Astrocyte (in vitro differentiated cells and primary cell): ENCODE measurements around the gene C12orf57. TPM values are rescaled to one million over a fixed set of nuclear protein-coding genes. Genes with fewer than 3 reads are reported as not detected.
A peak's percentile ranks its signal among the peaks of the same experiment; 100 is the strongest.

Experiments
- DNase-seq: peaks from one replicate; pipeline ENCODE4 v3.0.0-alpha.2; 2010; ENCODE audit warnings: low read depth
- FAIRE-seq: peaks from 2 replicates; lab custom pipeline; 2011; peaks lifted over from hg19 to GRCh38; lab: Jason Lieb, UNC
- H2AFZ ChIP-seq: 2 replicates; pipeline ENCODE4 v1.6.0; 2012; ENCODE audit warnings: low read depth, low read length, inconsistent platforms
- H3K27ac ChIP-seq: 2 replicates; pipeline ENCODE4 v1.5.1; 2011; ENCODE audit warnings: low read depth, low read length, inconsistent platforms
- H3K27me3 ChIP-seq: 2 replicates; pipeline ENCODE4 v1.6.0; 2011; ENCODE audit warnings: low read length, inconsistent platforms; ENCODE audit not compliant: insufficient read depth
- H3K36me3 ChIP-seq: 2 replicates; pipeline ENCODE4 v1.5.1; 2011; ENCODE audit warnings: low read length, inconsistent platforms; ENCODE audit not compliant: insufficient read depth
- H3K4me1 ChIP-seq: 2 replicates; pipeline ENCODE4 v1.5.1; 2011; ENCODE audit warnings: low read length, inconsistent platforms; ENCODE audit not compliant: insufficient read depth
- H3K4me2 ChIP-seq: 2 replicates; pipeline ENCODE4 v1.6.0; 2012; ENCODE audit warnings: low read length, inconsistent platforms
- H3K4me3 ChIP-seq: 2 replicates; pipeline ENCODE4 v1.5.1; 2011; ENCODE audit warnings: low read depth, mild to moderate bottlenecking, low read length, inconsistent platforms; ENCODE audit not compliant: insufficient read depth
- H3K79me2 ChIP-seq: 2 replicates; pipeline ENCODE4 v1.6.0; 2012; ENCODE audit warnings: mild to moderate bottlenecking, low read length, inconsistent platforms; ENCODE audit not compliant: insufficient read depth
- H3K9ac ChIP-seq: 2 replicates; pipeline ENCODE4 v1.6.0; 2012; ENCODE audit warnings: mild to moderate bottlenecking, low read length, inconsistent platforms
- H3K9me3 ChIP-seq: 2 replicates; pipeline ENCODE4 v1.5.1; 2012; ENCODE audit warnings: low read depth, mild to moderate bottlenecking, low read length, inconsistent platforms; ENCODE audit not compliant: insufficient read depth
- H4K20me1 ChIP-seq: 2 replicates; pipeline ENCODE4 v1.6.0; 2012; ENCODE audit warnings: low read length, inconsistent platforms; ENCODE audit not compliant: insufficient read depth
- H3K27ac Mint-ChIP-seq: one replicate; pipeline ENCODE4 v1.8.0; 2021; ENCODE audit warnings: mild to moderate bottlenecking, mixed read lengths; ENCODE audit not compliant: unreplicated experiment
- H3K27me3 Mint-ChIP-seq: one replicate; pipeline ENCODE4 v1.8.0; 2021; ENCODE audit warnings: low read depth, mixed read lengths; ENCODE audit not compliant: unreplicated experiment
- H3K36me3 Mint-ChIP-seq: one replicate; pipeline ENCODE4 v1.8.0; 2021; ENCODE audit warnings: low read depth, mixed read lengths; ENCODE audit not compliant: unreplicated experiment
- H3K4me1 Mint-ChIP-seq: one replicate; pipeline ENCODE4 v1.8.0; 2021; ENCODE audit warnings: low read depth, mixed read lengths; ENCODE audit not compliant: unreplicated experiment
- H3K4me3 Mint-ChIP-seq: one replicate; pipeline ENCODE4 v1.8.0; 2021; ENCODE audit warnings: mild to moderate bottlenecking, moderate library complexity, mixed read lengths; ENCODE audit not compliant: unreplicated experiment
- H3K9me3 Mint-ChIP-seq: one replicate; pipeline ENCODE4 v1.8.0; 2021; ENCODE audit warnings: mild to moderate bottlenecking, mixed read lengths; ENCODE audit not compliant: unreplicated experiment
- CTCF ChIP-seq: IDR thresholded peaks from 2 replicates; pipeline ENCODE4 v1.5.1; 2011; ENCODE audit warnings: low read depth, mild to moderate bottlenecking, inconsistent platforms, low read length, moderate library complexity; ENCODE audit not compliant: insufficient read depth
- EZH2 ChIP-seq: IDR thresholded peaks from 2 replicates; pipeline ENCODE4 v1.6.1; 2012; ENCODE audit warnings: mild to moderate bottlenecking, low read length, inconsistent platforms; ENCODE audit not compliant: insufficient read depth
- total RNA-seq: library from RNA; stranded (reverse); gene quantifications from 2 replicates; pipeline ENCODE4 v1.2.1, GENCODE V29; 2021

Gene C12orf57
- total RNA-seq, 1 donor from 2014 or later = 117 TPM

GRCh38 chr12:6936194-6936635, 7.6 kb upstream of the C12orf57 start:
- Histone ChIP-seq H3K79me2 (peaks cover 46% of the 10 kb centered on the region), H3K27ac (no peak overlapping the region), H4K20me1 (peaks cover 47% of the 10 kb centered on the region), H3K36me3 (peaks cover 24% of the 10 kb centered on the region), H3K4me1 (peaks cover 30% of the 10 kb centered on the region), H2AFZ (no peak overlapping the region), H3K4me2 (no peak overlapping the region), H3K27me3 (no peaks in the 10 kb centered on the region), H3K9ac (peak overlapping the region; percentile 91), H3K9me3 (no peaks in the 10 kb centered on the region), H3K4me3 (no peak overlapping the region)
- Mint-ChIP-seq H3K4me3 (peak overlapping the region; percentile 77), H3K27me3 (no peaks in the 10 kb centered on the region), H3K4me1 (peaks cover 28% of the 10 kb centered on the region), H3K27ac (peak overlapping the region; percentile 88), H3K36me3 (peaks cover 18% of the 10 kb centered on the region), H3K9me3 (peaks cover 3% of the 10 kb centered on the region)
- FAIRE-seq (no peak), DNase-seq (no peak)
- TF ChIP-seq CTCF (no peak), EZH2 (no peak)

- Histone ChIP-seq H3K27me3 (no peaks in the 10 kb centered on the region), H3K27ac (no peak overlapping the region), H3K4me1 (peaks cover 31% of the 10 kb centered on the region), H2AFZ (no peak overlapping the region), H3K4me2 (peak overlapping the region; percentile 93), H3K4me3 (no peak overlapping the region), H4K20me1 (peaks cover 45% of the 10 kb centered on the region), H3K79me2 (peaks cover 41% of the 10 kb centered on the region), H3K9me3 (no peaks in the 10 kb centered on the region), H3K36me3 (peaks cover 24% of the 10 kb centered on the region), H3K9ac (peak overlapping the region; percentile 91)
- Mint-ChIP-seq H3K4me3 (peak overlapping the region; percentile 77), H3K9me3 (peaks cover 3% of the 10 kb centered on the region), H3K36me3 (peaks cover 18% of the 10 kb centered on the region), H3K4me1 (peaks cover 28% of the 10 kb centered on the region), H3K27ac (peak overlapping the region; percentile 88), H3K27me3 (no peaks in the 10 kb centered on the region)
- FAIRE-seq (no peak), DNase-seq (no peak)
- TF ChIP-seq CTCF (no peak), EZH2 (no peak)
Measured at GRCh38 chr12:6936636-6937480, 7.0 kb upstream of the C12orf57 start.
